Nephron progenitor cell (in vitro differentiated cells): ENCODE measurements around the gene RGS6.

ENCODE experiments used
- DNase-seq: peaks from one replicate; pipeline ENCODE4 v3.0.0; 2021
- H3K27ac Mint-ChIP-seq: 2 replicates; pipeline ENCODE4 v1.8.0; 2021; ENCODE audit warnings: mild to moderate bottlenecking, moderate library complexity, mixed read lengths
- H3K27me3 Mint-ChIP-seq: 2 replicates; pipeline ENCODE4 v1.8.0; 2021; ENCODE audit warnings: mild to moderate bottlenecking, low read depth, mixed read lengths; ENCODE audit not compliant: poor library complexity
- H3K36me3 Mint-ChIP-seq: 2 replicates; pipeline ENCODE4 v1.8.0; 2021; ENCODE audit warnings: low read depth, mixed read lengths
- H3K4me1 Mint-ChIP-seq: 2 replicates; pipeline ENCODE4 v1.8.0; 2021; ENCODE audit warnings: mixed read lengths
- H3K4me3 Mint-ChIP-seq: 2 replicates; pipeline ENCODE4 v1.8.0; 2021; ENCODE audit warnings: mild to moderate bottlenecking, moderate library complexity, mixed read lengths
- H3K9me3 Mint-ChIP-seq: 2 replicates; pipeline ENCODE4 v1.8.0; 2021; ENCODE audit warnings: mild to moderate bottlenecking, moderate library complexity, mixed read lengths
- CTCF ChIP-seq: fragments of 200-600 bp; sonication (generic); IDR thresholded peaks from 2 replicates; pipeline ENCODE4 v1.5.0; 2021; ENCODE audit warnings: antibody characterized with exemption

RGS6 gene

GRCh38 chr14:72146241-72146640, 214.0 kb downstream of the RGS6 start:
- TF ChIP-seq CTCF = no peak
- H3K27ac Mint-ChIP-seq = no peak overlapping the region

GRCh38 chr14:72154645-72155378, 222.6 kb downstream of the RGS6 start:
- Mint-ChIP-seq H3K4me1 (peaks cover 5% of the 10 kb centered on the region), H3K4me3 (no peak overlapping the region), H3K36me3 (no peaks in the 10 kb centered on the region), H3K27me3 (no peaks in the 10 kb centered on the region), H3K9me3 (peaks cover 31% of the 10 kb centered on the region), H3K27ac (no peak overlapping the region)
- TF ChIP-seq CTCF = no peak
- no peak for DNase-seq

More at GRCh38 chr14:72146241-72146640, 214.0 kb downstream of the RGS6 start:
- no peaks in the 10 kb centered on the region for H3K36me3 Mint-ChIP-seq
- H3K4me3 Mint-ChIP-seq = no peak overlapping the region
- H3K27me3 Mint-ChIP-seq = peaks cover 2% of the 10 kb centered on the region
- peaks cover 6% of the 10 kb centered on the region for H3K9me3 Mint-ChIP-seq
- H3K4me1 Mint-ChIP-seq = peaks cover 9% of the 10 kb centered on the region
- DNase-seq = no peak

- Mint-ChIP-seq H3K36me3 (no peaks in the 10 kb centered on the region), H3K4me3 (no peak overlapping the region), H3K27ac (no peak overlapping the region), H3K4me1 (peaks cover 5% of the 10 kb centered on the region), H3K9me3 (peaks cover 31% of the 10 kb centered on the region), H3K27me3 (no peaks in the 10 kb centered on the region)
- TF ChIP-seq CTCF = no peak
- DNase-seq = no peak
Measured at GRCh38 chr14:72155379-72155993, 223.3 kb downstream of the RGS6 start.

- no peak for DNase-seq
- no peak overlapping the region for H3K4me3 Mint-ChIP-seq
- no peaks in the 10 kb centered on the region for H3K4me1 Mint-ChIP-seq
- no peak for TF ChIP-seq CTCF
- no peaks in the 10 kb centered on the region for H3K9me3 Mint-ChIP-seq
- peaks cover 8% of the 10 kb centered on the region for H3K27me3 Mint-ChIP-seq
- no peak overlapping the region for H3K27ac Mint-ChIP-seq
- H3K36me3 Mint-ChIP-seq = no peaks in the 10 kb centered on the region
Measured at GRCh38 chr14:72164420-72165228, 232.4 kb downstream of the RGS6 start.

GRCh38 chr14:72165229-72165698, 233.0 kb downstream of the RGS6 start:
- H3K27ac Mint-ChIP-seq = no peak overlapping the region
- no peak for DNase-seq
- no peaks in the 10 kb centered on the region for H3K4me1 Mint-ChIP-seq
- TF ChIP-seq CTCF = no peak
- no peaks in the 10 kb centered on the region for H3K9me3 Mint-ChIP-seq
- no peak overlapping the region for H3K4me3 Mint-ChIP-seq
- no peaks in the 10 kb centered on the region for H3K36me3 Mint-ChIP-seq
- H3K27me3 Mint-ChIP-seq = peaks cover 8% of the 10 kb centered on the region
